Stomach (tissue), 19 donors: ENCODE results near the gene OLFM4. TPM values are rescaled to one million over a fixed set of nuclear protein-coding genes. Genes with fewer than 3 reads are reported as not detected.

ENCODE experiments used
- DNase-seq, 2 donors: peaks; one replicate each; pipeline versions ENCODE4 v3.0.0 to v3.0.0-alpha.2; 2013 to 2019
- H3K27ac ChIP-seq, 5 donors: fragments of 200-600 bp in 4 of 5; sonication (generic) in 4 of 5; one replicate each; pipeline ENCODE4 v1.5.1; 2013 to 2019; ENCODE audit warnings: mild to moderate bottlenecking in 1 of 5, moderate library complexity in 1 of 5
- H3K27me3 ChIP-seq, 3 donors: fragments of 200-600 bp; sonication (generic); one replicate each; pipeline ENCODE4 v1.5.1; 2017 to 2019; ENCODE audit warnings: mixed run types in 1 of 3
- H3K36me3 ChIP-seq, 4 donors: fragments of 200-600 bp; sonication (generic); 1 replicate in 3 of 4; 2 replicates in 1 of 4; pipeline ENCODE4 v1.5.1; 2016 to 2019
- H3K4me1 ChIP-seq, 4 donors: fragments of 200-600 bp; sonication (generic); one replicate each; pipeline ENCODE4 v1.5.1; 2016 to 2019
- H3K4me3 ChIP-seq, 4 donors: fragments of 200-600 bp; sonication (generic) in 3 of 4; one replicate each; pipeline ENCODE4 v1.5.1; 2016 to 2019; ENCODE audit warnings: mild to moderate bottlenecking in 1 of 4
- H3K9me3 ChIP-seq, 4 donors: fragments of 200-600 bp; sonication (generic); one replicate each; pipeline ENCODE4 v1.5.1; 2016 to 2019
- EP300 ChIP-seq: sonication (generic); formaldehyde crosslinking; IDR thresholded peaks from one replicate; pipeline ENCODE4 v1.6.1; 2017; ENCODE audit warnings: antibody characterized with exemption
- POLR2A ChIP-seq, 4 donors: fragments of 450-650 bp; IDR thresholded peaks; one replicate each; pipeline ENCODE4 v1.6.1; 2016; ENCODE audit warnings: antibody characterized with exemption in 4 of 4, control low read depth in 2 of 4, mild to moderate bottlenecking in 1 of 4, moderate library complexity in 1 of 4
- POLR2AphosphoS5 ChIP-seq, 3 donors: sonication (generic); formaldehyde crosslinking; IDR thresholded peaks; one replicate each; pipeline ENCODE4 v1.6.1; 2016; ENCODE audit warnings: antibody characterized with exemption in 3 of 3
- WGBS, 5 donors: extraction: QIAGEN DNeasy Blood & Tissue Kit in 3 of 5; methylation state at CpG; one replicate each; pipeline versions ENCODE4 v1.1.5 to v1.1.7; 2013 to 2018; 5-methylcytosine and 5-hydroxymethylcytosine counted together
- intact Hi-C: fragments of 100-400 bp; cut with DNase I; formaldehyde crosslinking; loops from one replicate; pipeline ENCODE4 v1.15.1; 2023; ENCODE audit warnings: low total_unique reads
- long read RNA-seq, 10 donors: transcript quantifications; one replicate each; lab custom pipeline, GENCODE V29; 2026
- polyA plus RNA-seq, 3 donors: library from polyadenylated mRNA; stranded (reverse); fragments of 200-250 nt; gene quantifications; one replicate each; pipeline ENCODE4 v1.2.3, GENCODE V29; 2013
- total RNA-seq, 5 donors: library from RNA; depleted of rRNA; stranded (reverse); fragments of >200 nt; gene quantifications; one replicate each; pipeline versions ENCODE4 v1.1.0 to v1.2.3, GENCODE V29; 2014 to 2016
- TF ChIP-seq, protein P1 (sequence below), 7 experiments: fragments of 450-650 bp in 4 of 7; fragments of 200-600 bp in 3 of 7; sonication (generic) in 3 of 7; IDR thresholded peaks; one replicate each; pipeline ENCODE4 v1.5.1; 2016 to 2019; ENCODE audit warnings: antibody characterized with exemption in 7 of 7, control low read depth in 2 of 7, mild to moderate bottlenecking in 1 of 7
- donor health status: healthy with polysubstance abuse.
- donor health status: Bipolar disorder and iron deficiency.
- donor health status: healthy.

Gene OLFM4, protein sequence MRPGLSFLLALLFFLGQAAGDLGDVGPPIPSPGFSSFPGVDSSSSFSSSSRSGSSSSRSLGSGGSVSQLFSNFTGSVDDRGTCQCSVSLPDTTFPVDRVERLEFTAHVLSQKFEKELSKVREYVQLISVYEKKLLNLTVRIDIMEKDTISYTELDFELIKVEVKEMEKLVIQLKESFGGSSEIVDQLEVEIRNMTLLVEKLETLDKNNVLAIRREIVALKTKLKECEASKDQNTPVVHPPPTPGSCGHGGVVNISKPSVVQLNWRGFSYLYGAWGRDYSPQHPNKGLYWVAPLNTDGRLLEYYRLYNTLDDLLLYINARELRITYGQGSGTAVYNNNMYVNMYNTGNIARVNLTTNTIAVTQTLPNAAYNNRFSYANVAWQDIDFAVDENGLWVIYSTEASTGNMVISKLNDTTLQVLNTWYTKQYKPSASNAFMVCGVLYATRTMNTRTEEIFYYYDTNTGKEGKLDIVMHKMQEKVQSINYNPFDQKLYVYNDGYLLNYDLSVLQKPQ
- total RNA-seq (100 to 1,000 TPM in 1 of 5 donors, 10 to 100 TPM in 3, not detected in 1; 12.9 to 121 (median 47.8) TPM), polyA plus RNA-seq (100 to 1,000 TPM in 1 of 3 donors, 1 to 10 TPM in 1, under 1 TPM in 1; 0.92 to 167 (median 4.8) TPM)
- long read RNA-seq, donor 1: 0 reads
- long read RNA-seq, donor 2, transcript OLFM4-201 (5 exons, 2,897 nt): major isoform, 6 of 6 reads
- long read RNA-seq, donor 2, partial matches to known transcripts: 0 of 6 reads
- long read RNA-seq, donor 2, other reads (novel, unspliced or antisense): 0 of 6 reads
- long read RNA-seq, donor 3: 0 reads
- long read RNA-seq, donor 4: 0 reads
- long read RNA-seq, donor 5, partial matches to known transcripts: 0 of 2 reads
- long read RNA-seq, donor 5, other reads (novel, unspliced or antisense): 0 of 2 reads
- long read RNA-seq, donor 6, partial matches to known transcripts: 0 of 1 reads
- long read RNA-seq, donor 6, other reads (novel, unspliced or antisense): 0 of 1 reads
- long read RNA-seq, donor 7: 0 reads
- long read RNA-seq, donor 8: 0 reads
- long read RNA-seq, donor 9: 0 reads
- long read RNA-seq, donor 10, transcript OLFM4-201 (5 exons, 2,897 nt): major isoform, 9 of 9 reads
- long read RNA-seq, donor 10, partial matches to known transcripts: 0 of 9 reads
- long read RNA-seq, donor 10, other reads (novel, unspliced or antisense): 0 of 9 reads

DNA sequence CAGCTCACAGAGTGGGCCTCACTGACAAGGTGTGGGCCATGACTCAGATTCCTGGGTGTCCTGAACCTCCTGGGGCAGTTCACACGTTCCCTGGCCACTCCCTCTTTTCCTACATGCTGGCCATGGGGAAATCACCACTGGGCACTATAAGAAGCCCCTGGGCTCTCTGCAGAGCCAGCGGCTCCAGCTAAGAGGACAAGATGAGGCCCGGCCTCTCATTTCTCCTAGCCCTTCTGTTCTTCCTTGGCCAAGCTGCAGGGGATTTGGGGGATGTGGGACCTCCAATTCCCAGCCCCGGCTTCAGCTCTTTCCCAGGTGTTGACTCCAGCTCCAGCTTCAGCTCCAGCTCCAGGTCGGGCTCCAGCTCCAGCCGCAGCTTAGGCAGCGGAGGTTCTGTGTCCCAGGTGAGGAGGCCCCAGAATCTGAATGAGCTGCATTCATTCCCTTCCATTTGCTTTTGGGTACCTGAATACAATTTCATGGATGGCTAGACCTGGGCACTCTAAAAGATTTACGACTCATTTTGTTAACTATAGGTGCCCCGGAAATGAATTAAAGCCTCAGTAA, at the start of gene OLFM4:
Gene OLFM4, plus strand, starts transcription at position 177 of the 567 bp plus-strand sequence. Its CDS starts 24 bp downstream, at position 201.
- Histone ChIP-seq H3K4me3 (no peak within 1 kb of the TSS), H3K9me3 (no peaks in the 10 kb centered on the region), H3K27me3 (no peaks in the 10 kb centered on the region), H3K36me3 (no peaks in the 10 kb centered on the region), H3K27ac (no peak within 1 kb of the TSS), H3K4me1 (no peaks in the 10 kb centered on the region)
- DNase-seq: no peak
- WGBS, 5 donors: 74 to 88% (median 84%) methylated on average over 9 of the region's 9 CpGs
- intact Hi-C loops: no loop called here
- TF ChIP-seq, protein P1, sequence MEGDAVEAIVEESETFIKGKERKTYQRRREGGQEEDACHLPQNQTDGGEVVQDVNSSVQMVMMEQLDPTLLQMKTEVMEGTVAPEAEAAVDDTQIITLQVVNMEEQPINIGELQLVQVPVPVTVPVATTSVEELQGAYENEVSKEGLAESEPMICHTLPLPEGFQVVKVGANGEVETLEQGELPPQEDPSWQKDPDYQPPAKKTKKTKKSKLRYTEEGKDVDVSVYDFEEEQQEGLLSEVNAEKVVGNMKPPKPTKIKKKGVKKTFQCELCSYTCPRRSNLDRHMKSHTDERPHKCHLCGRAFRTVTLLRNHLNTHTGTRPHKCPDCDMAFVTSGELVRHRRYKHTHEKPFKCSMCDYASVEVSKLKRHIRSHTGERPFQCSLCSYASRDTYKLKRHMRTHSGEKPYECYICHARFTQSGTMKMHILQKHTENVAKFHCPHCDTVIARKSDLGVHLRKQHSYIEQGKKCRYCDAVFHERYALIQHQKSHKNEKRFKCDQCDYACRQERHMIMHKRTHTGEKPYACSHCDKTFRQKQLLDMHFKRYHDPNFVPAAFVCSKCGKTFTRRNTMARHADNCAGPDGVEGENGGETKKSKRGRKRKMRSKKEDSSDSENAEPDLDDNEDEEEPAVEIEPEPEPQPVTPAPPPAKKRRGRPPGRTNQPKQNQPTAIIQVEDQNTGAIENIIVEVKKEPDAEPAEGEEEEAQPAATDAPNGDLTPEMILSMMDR (IDR thresholded peaks at IDR 0.05): no peak
- no peak for TF ChIP-seq POLR2AphosphoS5 (IDR thresholded peaks at IDR 0.05)
- no peak for TF ChIP-seq EP300
- TF ChIP-seq POLR2A (IDR thresholded peaks at IDR 0.05): no peak

DNA sequence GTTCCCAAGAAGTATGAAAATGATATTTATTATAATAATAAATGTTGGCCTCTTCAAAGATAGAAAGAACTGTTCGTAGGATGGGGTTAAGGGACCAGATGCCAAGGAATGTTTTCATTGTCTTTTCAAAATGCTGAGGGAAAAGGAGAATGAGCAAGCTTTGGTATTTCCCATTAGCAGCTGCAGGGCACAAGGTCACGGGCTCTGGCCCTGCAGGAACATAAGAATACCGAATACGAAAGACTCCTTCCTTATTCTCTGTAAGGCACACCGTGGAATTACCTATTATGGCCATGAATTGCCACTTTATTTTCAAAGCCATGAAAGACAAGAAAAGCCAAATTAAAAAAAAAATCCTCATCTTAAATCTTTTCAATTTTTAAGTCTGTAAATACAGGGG, 49.6 kb upstream of the OLFM4 start:
- no peak for DNase-seq
- H3K4me3 ChIP-seq: no peak overlapping the region
- H3K36me3 ChIP-seq: no peaks in the 10 kb centered on the region
- H3K27ac ChIP-seq: no peak overlapping the region
- intact Hi-C loops: no loop called here
- peaks cover 0 to 8% (median 0%) of the 10 kb centered on the region in 3 donors for H3K27me3 ChIP-seq
- no peaks in the 10 kb centered on the region for H3K4me1 ChIP-seq
- WGBS, 5 donors: 63 to 79% (median 72%) methylated on average over 5 of the region's 5 CpGs
- H3K9me3 ChIP-seq: no peaks in the 10 kb centered on the region
- TF ChIP-seq POLR2A (IDR thresholded peaks at IDR 0.05): no peak
- TF ChIP-seq, protein P1 (IDR thresholded peaks at IDR 0.05): no peak

DNA sequence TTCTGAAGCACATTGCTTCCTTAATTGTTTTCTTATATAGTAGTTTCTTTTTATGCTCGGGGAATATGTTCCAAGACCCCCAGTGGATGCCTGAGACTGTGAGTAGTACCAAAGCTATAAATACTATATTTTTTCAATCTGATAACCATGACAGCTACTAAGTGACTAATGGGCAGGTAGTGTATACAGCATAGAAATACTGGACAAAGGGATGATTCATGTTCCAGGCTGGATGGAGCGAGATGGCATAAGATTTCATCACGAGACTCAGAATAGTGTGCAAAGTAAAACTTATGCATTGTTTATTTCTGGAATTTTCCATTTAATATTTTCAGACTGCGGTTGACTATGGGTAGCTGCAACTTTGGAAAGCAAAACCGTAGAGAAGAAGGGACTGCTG, 47.9 kb upstream of the OLFM4 start:
- no peak for DNase-seq
- H3K36me3 ChIP-seq: no peaks in the 10 kb centered on the region
- H3K4me3 ChIP-seq: no peak overlapping the region
- no peaks in the 10 kb centered on the region for H3K9me3 ChIP-seq
- H3K4me1 ChIP-seq: no peaks in the 10 kb centered on the region
- 79 to 89% (median 87%) methylated on average over 5 of the region's 5 CpGs for WGBS, 5 donors
- H3K27me3 ChIP-seq: no peaks in the 10 kb centered on the region
- intact Hi-C loops: no loop called here
- no peak overlapping the region for H3K27ac ChIP-seq
- TF ChIP-seq POLR2AphosphoS5 (IDR thresholded peaks at IDR 0.05) (no peak), POLR2A (IDR thresholded peaks at IDR 0.05) (no peak), EP300 (no peak)
- TF ChIP-seq, protein P1 (IDR thresholded peaks at IDR 0.05): no peak

- no peaks in the 10 kb centered on the region for H3K27me3 ChIP-seq
- H3K4me1 ChIP-seq: no peaks in the 10 kb centered on the region
- no peak overlapping the region for H3K4me3 ChIP-seq
- DNase-seq: no peak
- H3K27ac ChIP-seq: no peak overlapping the region
- intact Hi-C loops: no loop called here
- no peak for TF ChIP-seq EP300
- H3K36me3 ChIP-seq: no peaks in the 10 kb centered on the region
- no peaks in the 10 kb centered on the region for H3K9me3 ChIP-seq
- WGBS, 5 donors: 78 to 88% (median 82%) methylated on average over 4 of the region's 4 CpGs
These were observed 44.8 kb upstream of the OLFM4 start for GRCh38 chr13:52983836-52984235.
